Left lung (tissue), 10 donors: ENCODE results near the gene OPRL1. TPM values are rescaled to one million over a fixed set of nuclear protein-coding genes. Genes with fewer than 3 reads are reported as not detected.
A peak's percentile ranks its signal among the peaks of the same experiment; 100 is the strongest.

Source experiments
- ATAC-seq: fragments of 200-7000 bp; cut with Tn5 transposase; one replicate; pipeline ENCODE4 v1.9.1; 2020; ENCODE audit warnings: moderate library complexity
- DNase-seq, 4 donors: peaks; one replicate each; pipeline ENCODE4 v3.0.0-alpha.2; 2013 to 2020
- H3K27ac ChIP-seq, 2 donors: fragments of 200-600 bp; sonication (generic) in 1 of 2; one replicate each; pipeline versions ENCODE4 v1.5.0 to v1.8.0; 2020 to 2021
- H3K27me3 ChIP-seq, 2 donors: fragments of 200-600 bp; sonication (generic) in 1 of 2; one replicate each; pipeline versions ENCODE4 v1.5.0 to v1.8.0; 2020 to 2021
- H3K36me3 ChIP-seq, 2 donors: fragments of 200-600 bp; sonication (generic) in 1 of 2; one replicate each; pipeline versions ENCODE4 v1.5.0 to v1.8.0; 2020 to 2021
- H3K4me1 ChIP-seq, 2 donors: fragments of 200-600 bp; one replicate each; pipeline ENCODE4 v1.8.0; 2021
- H3K4me3 ChIP-seq, 2 donors: fragments of 200-600 bp; sonication (generic) in 1 of 2; one replicate each; pipeline versions ENCODE4 v1.5.0 to v1.8.0; 2020 to 2021; ENCODE audit warnings: mild to moderate bottlenecking in 1 of 2
- H3K9me3 ChIP-seq, 2 donors: fragments of 200-600 bp; sonication (generic) in 1 of 2; one replicate each; pipeline versions ENCODE4 v1.5.0 to v1.8.0; 2020 to 2021
- CTCF ChIP-seq, 2 donors: fragments of 200-600 bp; sonication (generic) in 1 of 2; IDR thresholded peaks; one replicate each; pipeline versions ENCODE4 v1.5.0 to v1.8.0; 2021; ENCODE audit warnings: antibody characterized with exemption in 2 of 2
- intact Hi-C, 2 donors: fragments of 100-400 bp; cut with DNase I; formaldehyde crosslinking; loops; one replicate each; pipeline versions ENCODE4 v1.11.2 to v1.14.2; 2022
- polyA plus RNA-seq, 6 donors: library from polyadenylated mRNA; unstranded; fragments of 120-200 nt; gene quantifications; one replicate each; pipeline ENCODE4 v1.2.1, GENCODE V29; 2013; ENCODE audit not compliant: insufficient read length in 6 of 6
- total RNA-seq, 2 donors: library from RNA; stranded (reverse); fragmentation: NEBNext Ultra II Directional; extraction: Animal tissue kit (Norgen Biotek cat#: 25700); gene quantifications; one replicate each; pipeline ENCODE4 v1.2.1, GENCODE V29; 2021
- donor health status: DM: no; HTN: yes; CAD: no.
- donor health status: DM: no; HTN: no; CAD: no.

Gene OPRL1
- total and polyA plus RNA-seq, 8 donors: 1.8 to 2.5 (median 2.2) TPM

DNA sequence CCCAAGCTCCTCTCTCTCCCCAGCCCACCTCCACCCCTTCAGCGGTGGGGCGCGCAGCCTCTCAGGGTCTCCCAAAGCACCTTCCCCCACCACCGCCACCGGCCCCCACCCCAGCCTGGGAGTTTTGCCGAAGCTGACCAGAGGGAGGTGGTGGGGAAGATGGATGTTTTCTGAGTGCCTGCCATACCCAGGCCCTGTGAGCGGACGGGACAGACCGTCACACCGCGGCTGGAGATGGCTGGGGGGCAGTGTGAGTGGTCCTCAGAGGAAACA, 38.2 kb upstream of the OPRL1 start:
- Histone ChIP-seq H3K9me3 (no peaks in the 10 kb centered on the region), H3K27ac (peak overlapping the region; percentile 62 to 80), H3K27me3 (peaks cover 32 to 88% of the 10 kb centered on the region in 2 donors), H3K4me3 (peak overlapping the region in 1 of 2 donors; percentile 36), H3K36me3 (no peaks in the 10 kb centered on the region), H3K4me1 (peaks cover 21 to 50% of the 10 kb centered on the region in 2 donors)
- intact Hi-C loops: no loop called here
- DNase-seq (no peak), ATAC-seq (no peak)
- TF ChIP-seq CTCF (IDR thresholded peaks at IDR 0.05): no peak

DNA sequence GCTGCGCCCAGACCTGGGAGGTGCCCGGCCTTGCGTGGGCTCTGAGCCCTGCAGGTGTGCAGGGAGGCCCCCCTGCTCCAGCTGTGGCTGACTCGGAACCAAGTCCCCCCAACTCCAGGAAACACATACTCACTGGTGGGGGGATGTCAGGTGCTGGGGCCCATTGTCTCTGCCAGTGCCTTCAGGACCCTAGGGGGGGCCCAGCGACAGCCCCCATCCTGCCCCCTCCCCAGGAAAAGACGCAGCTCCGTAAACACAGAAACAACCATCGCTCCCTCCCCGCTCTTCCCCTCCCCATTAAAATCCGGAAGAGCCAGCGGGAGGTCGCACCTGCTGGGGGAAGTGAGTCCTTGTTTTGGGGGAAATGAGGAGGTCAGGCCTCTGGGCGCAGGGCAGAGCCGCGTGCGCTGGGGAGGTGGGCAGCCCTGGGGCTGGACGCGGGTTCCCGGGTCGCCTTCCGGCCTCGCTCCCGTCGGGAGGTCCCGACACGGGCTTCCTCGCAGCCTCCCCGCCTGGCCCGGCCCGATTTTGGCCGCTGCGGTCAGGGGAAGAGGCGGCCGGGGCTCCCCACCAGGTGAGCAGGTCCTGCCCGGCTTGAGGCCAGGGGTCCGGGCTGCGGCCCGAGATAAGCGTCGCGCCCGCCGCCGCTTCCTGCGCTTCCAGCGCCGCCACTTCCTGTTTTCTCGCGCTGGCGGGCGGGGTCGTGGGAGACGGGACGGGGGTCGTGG, 37.7 kb upstream of the OPRL1 start:
- no peak for TF ChIP-seq CTCF (IDR thresholded peaks at IDR 0.05)
- Histone ChIP-seq H3K4me1 (peaks cover 21 to 50% of the 10 kb centered on the region in 2 donors), H3K9me3 (no peaks in the 10 kb centered on the region), H3K27ac (peak overlapping the region; percentile 62 to 80), H3K27me3 (peaks cover 34 to 88% of the 10 kb centered on the region in 2 donors), H3K36me3 (no peaks in the 10 kb centered on the region), H3K4me3 (peak overlapping the region; percentile 36 to 37)
- DNase-seq: no peak
- intact Hi-C loops: no loop called here
- no peak for ATAC-seq

- peaks cover 17 to 40% of the 10 kb centered on the region in 2 donors for H3K4me1 ChIP-seq
- peaks cover 0 to 8% of the 10 kb centered on the region in 2 donors for H3K36me3 ChIP-seq
- peak overlapping the region in 1 of 2 donors; percentile 41 for H3K27ac ChIP-seq
- H3K4me3 ChIP-seq: no peak overlapping the region
- no peaks in the 10 kb centered on the region for H3K9me3 ChIP-seq
- intact Hi-C loops: no loop called here
- no peak for TF ChIP-seq CTCF (IDR thresholded peaks at IDR 0.05)
- H3K27me3 ChIP-seq: peaks cover 41 to 88% of the 10 kb centered on the region in 2 donors
- ATAC-seq: no peak
- no peak for DNase-seq
These were observed 36.1 kb upstream of the OPRL1 start for GRCh38 chr20:64043768-64044167.

- Histone ChIP-seq H3K4me1 (peaks cover 11 to 37% of the 10 kb centered on the region in 2 donors), H3K9me3 (no peaks in the 10 kb centered on the region), H3K4me3 (no peak overlapping the region), H3K27ac (peak overlapping the region in 1 of 2 donors; percentile 41), H3K36me3 (peaks cover 0 to 8% of the 10 kb centered on the region in 2 donors), H3K27me3 (peaks cover 45 to 88% of the 10 kb centered on the region in 2 donors)
- ATAC-seq: peak; percentile 34
- DNase-seq: no peak
- intact Hi-C loops: no loop called here
- no peak for TF ChIP-seq CTCF (IDR thresholded peaks at IDR 0.05)
These were observed 35.2 kb upstream of the OPRL1 start for GRCh38 chr20:64044484-64045247.

- H3K4me1 ChIP-seq: peaks cover 10 to 31% of the 10 kb centered on the region in 2 donors
- no peak for TF ChIP-seq CTCF (IDR thresholded peaks at IDR 0.05)
- ATAC-seq (no peak), DNase-seq (no peak)
- H3K4me3 ChIP-seq: no peak overlapping the region
- no peaks in the 10 kb centered on the region for H3K9me3 ChIP-seq
- peaks cover 50 to 88% of the 10 kb centered on the region in 2 donors for H3K27me3 ChIP-seq
- H3K27ac ChIP-seq: peak overlapping the region in 1 of 2 donors; percentile 41
- intact Hi-C loops: no loop called here
- H3K36me3 ChIP-seq: peaks cover 0 to 8% of the 10 kb centered on the region in 2 donors
These were observed 34.4 kb upstream of the OPRL1 start for GRCh38 chr20:64045346-64046011.
